ENCODE measurements around the gene SLC7A5. TPM values are rescaled to one million over a fixed set of nuclear protein-coding genes. Genes with fewer than 3 reads are reported as not detected.

SLC7A5 gene
- polyA plus RNA-seq, 1 donor from 2014 or later: 3.9 TPM

DNA sequence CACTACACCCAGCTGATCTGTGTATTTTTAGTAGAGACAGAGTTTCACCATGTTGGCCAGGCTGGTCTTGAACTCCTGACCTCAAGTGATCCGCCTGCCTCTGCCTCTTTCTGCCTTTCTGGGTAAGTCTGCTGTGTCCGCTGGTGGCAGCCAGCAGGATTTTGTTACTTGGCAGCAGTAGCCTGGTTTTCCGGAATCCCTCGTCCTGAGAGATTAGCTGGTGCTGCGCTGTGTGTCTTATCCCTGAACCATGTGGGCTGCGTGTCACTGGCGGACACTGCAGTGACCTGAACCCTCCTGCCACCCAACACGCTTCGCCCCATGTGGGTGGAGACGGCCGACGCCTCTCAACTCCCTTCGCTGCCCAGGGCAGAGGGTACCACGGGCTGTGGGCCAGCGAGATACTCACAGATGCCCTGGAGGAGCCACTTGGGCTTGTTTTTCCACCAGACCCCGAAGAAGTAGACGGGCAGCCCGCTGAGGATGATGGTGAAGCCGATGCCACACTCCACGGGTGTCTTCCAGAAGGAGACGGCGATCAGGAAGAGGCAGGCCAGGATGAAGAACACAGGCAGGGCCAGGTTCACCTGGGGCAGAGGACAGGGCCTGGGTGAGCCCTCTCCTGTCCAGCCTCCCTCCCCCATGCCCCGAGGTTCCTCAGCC, 35.2 kb downstream of the SLC7A5 start:
- no peaks in the 10 kb centered on the region for H3K27me3 ChIP-seq (ENCODE audit: insufficient read depth, low read depth, low read length)
- H3K4me2 ChIP-seq (ENCODE audit: low read length): no peak overlapping the region
- H3K9me2 ChIP-seq (ENCODE audit: insufficient read depth, low read length): no peaks in the 10 kb centered on the region
- TF ChIP-seq, protein P1, sequence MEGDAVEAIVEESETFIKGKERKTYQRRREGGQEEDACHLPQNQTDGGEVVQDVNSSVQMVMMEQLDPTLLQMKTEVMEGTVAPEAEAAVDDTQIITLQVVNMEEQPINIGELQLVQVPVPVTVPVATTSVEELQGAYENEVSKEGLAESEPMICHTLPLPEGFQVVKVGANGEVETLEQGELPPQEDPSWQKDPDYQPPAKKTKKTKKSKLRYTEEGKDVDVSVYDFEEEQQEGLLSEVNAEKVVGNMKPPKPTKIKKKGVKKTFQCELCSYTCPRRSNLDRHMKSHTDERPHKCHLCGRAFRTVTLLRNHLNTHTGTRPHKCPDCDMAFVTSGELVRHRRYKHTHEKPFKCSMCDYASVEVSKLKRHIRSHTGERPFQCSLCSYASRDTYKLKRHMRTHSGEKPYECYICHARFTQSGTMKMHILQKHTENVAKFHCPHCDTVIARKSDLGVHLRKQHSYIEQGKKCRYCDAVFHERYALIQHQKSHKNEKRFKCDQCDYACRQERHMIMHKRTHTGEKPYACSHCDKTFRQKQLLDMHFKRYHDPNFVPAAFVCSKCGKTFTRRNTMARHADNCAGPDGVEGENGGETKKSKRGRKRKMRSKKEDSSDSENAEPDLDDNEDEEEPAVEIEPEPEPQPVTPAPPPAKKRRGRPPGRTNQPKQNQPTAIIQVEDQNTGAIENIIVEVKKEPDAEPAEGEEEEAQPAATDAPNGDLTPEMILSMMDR (IDR thresholded peaks at IDR 0.05; ENCODE audit: poor library complexity, severe bottlenecking): no peak
- no peak for TF ChIP-seq EP300 (conservative IDR thresholded peaks at IDR 0.05; ENCODE audit: poor library complexity, severe bottlenecking)
- no peak for TF ChIP-seq TAF1 (IDR thresholded peaks at IDR 0.05; ENCODE audit: low read depth)
- TF ChIP-seq SMC3 (conservative IDR thresholded peaks at IDR 0.05; ENCODE audit: poor library complexity): no peak
- TF ChIP-seq, protein P2, sequence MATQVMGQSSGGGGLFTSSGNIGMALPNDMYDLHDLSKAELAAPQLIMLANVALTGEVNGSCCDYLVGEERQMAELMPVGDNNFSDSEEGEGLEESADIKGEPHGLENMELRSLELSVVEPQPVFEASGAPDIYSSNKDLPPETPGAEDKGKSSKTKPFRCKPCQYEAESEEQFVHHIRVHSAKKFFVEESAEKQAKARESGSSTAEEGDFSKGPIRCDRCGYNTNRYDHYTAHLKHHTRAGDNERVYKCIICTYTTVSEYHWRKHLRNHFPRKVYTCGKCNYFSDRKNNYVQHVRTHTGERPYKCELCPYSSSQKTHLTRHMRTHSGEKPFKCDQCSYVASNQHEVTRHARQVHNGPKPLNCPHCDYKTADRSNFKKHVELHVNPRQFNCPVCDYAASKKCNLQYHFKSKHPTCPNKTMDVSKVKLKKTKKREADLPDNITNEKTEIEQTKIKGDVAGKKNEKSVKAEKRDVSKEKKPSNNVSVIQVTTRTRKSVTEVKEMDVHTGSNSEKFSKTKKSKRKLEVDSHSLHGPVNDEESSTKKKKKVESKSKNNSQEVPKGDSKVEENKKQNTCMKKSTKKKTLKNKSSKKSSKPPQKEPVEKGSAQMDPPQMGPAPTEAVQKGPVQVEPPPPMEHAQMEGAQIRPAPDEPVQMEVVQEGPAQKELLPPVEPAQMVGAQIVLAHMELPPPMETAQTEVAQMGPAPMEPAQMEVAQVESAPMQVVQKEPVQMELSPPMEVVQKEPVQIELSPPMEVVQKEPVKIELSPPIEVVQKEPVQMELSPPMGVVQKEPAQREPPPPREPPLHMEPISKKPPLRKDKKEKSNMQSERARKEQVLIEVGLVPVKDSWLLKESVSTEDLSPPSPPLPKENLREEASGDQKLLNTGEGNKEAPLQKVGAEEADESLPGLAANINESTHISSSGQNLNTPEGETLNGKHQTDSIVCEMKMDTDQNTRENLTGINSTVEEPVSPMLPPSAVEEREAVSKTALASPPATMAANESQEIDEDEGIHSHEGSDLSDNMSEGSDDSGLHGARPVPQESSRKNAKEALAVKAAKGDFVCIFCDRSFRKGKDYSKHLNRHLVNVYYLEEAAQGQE (IDR thresholded peaks at IDR 0.05; ENCODE audit: borderline replicate concordance): no peak
- TF ChIP-seq POLR2AphosphoS5 (IDR thresholded peaks at IDR 0.05): no peak
- no peak for TF ChIP-seq RAD21 (conservative IDR thresholded peaks at IDR 0.05)
- TF ChIP-seq EZH2 (IDR thresholded peaks at IDR 0.05; ENCODE audit: borderline replicate concordance, insufficient read depth, low read length, poor library complexity, severe bottlenecking): no peak
- no peak for TF ChIP-seq MXI1 (conservative IDR thresholded peaks at IDR 0.05; ENCODE audit: poor library complexity, severe bottlenecking)
- no peak overlapping the region for H3K4me3 ChIP-seq (ENCODE audit: low read length)
- no peaks in the 10 kb centered on the region for H3K79me2 ChIP-seq (replicated peaks; ENCODE audit: insufficient read depth, low read length)
- H3F3A ChIP-seq (ENCODE audit: insufficient read depth, low read length, poor library complexity, severe bottlenecking): no peaks in the 10 kb centered on the region
- H3K9me3 ChIP-seq (ENCODE audit: low read length): no peaks in the 10 kb centered on the region
- no peak overlapping the region for H3K9ac ChIP-seq (ENCODE audit: low read length)
- no peak overlapping the region for H3K27ac ChIP-seq (ENCODE audit: low read length)
- no peak overlapping the region for H2AFZ ChIP-seq (ENCODE audit: low read depth, low read length)
- H4K20me1 ChIP-seq (ENCODE audit: insufficient read depth): no peaks in the 10 kb centered on the region
- H3K36me3 ChIP-seq (ENCODE audit: insufficient read depth, low read length): no peaks in the 10 kb centered on the region

DNA sequence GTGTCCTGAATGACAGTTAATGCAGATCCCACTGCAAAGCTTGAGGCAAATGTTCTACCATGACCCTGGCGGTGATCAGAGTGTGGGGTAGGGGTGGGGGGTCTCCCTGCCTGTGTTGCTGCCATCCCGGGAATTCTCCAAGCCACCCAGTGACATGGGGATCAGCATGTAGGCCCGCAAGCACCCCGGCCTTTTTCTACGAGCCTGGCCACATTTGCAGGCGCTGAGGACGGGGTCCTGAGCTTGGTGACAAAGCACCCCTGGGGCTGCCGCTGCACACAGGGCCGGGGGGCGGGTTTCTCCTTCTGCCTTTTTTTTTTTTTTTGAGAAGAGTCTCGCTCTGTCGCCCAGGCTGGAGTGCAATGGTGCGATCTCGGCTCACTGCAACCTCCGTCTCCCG, 35.8 kb downstream of the SLC7A5 start:
- no peaks in the 10 kb centered on the region for H4K20me1 ChIP-seq (ENCODE audit: insufficient read depth)
- no peak overlapping the region for H3K27ac ChIP-seq (ENCODE audit: low read length)
- H3K27me3 ChIP-seq (ENCODE audit: insufficient read depth, low read depth, low read length): no peaks in the 10 kb centered on the region
- H3K9ac ChIP-seq (ENCODE audit: low read length): no peak overlapping the region
- H3F3A ChIP-seq (ENCODE audit: insufficient read depth, low read length, poor library complexity, severe bottlenecking): no peaks in the 10 kb centered on the region
- H3K36me3 ChIP-seq (ENCODE audit: insufficient read depth, low read length): no peaks in the 10 kb centered on the region
- H3K9me2 ChIP-seq (ENCODE audit: insufficient read depth, low read length): no peaks in the 10 kb centered on the region
- H3K79me2 ChIP-seq (replicated peaks; ENCODE audit: insufficient read depth, low read length): no peaks in the 10 kb centered on the region
- H3K9me3 ChIP-seq (ENCODE audit: low read length): no peaks in the 10 kb centered on the region
- TF ChIP-seq EP300 (conservative IDR thresholded peaks at IDR 0.05; ENCODE audit: poor library complexity, severe bottlenecking) (no peak), EZH2 (IDR thresholded peaks at IDR 0.05; ENCODE audit: borderline replicate concordance, insufficient read depth, low read length, poor library complexity, severe bottlenecking) (no peak), POLR2AphosphoS5 (IDR thresholded peaks at IDR 0.05) (no peak), MXI1 (conservative IDR thresholded peaks at IDR 0.05; ENCODE audit: poor library complexity, severe bottlenecking) (no peak), TAF1 (IDR thresholded peaks at IDR 0.05; ENCODE audit: low read depth) (no peak), SMC3 (conservative IDR thresholded peaks at IDR 0.05; ENCODE audit: poor library complexity) (no peak)
- TF ChIP-seq, protein P2 (IDR thresholded peaks at IDR 0.05; ENCODE audit: borderline replicate concordance): no peak
- TF ChIP-seq, protein P1 (IDR thresholded peaks at IDR 0.05; ENCODE audit: poor library complexity, severe bottlenecking): no peak
- no peak overlapping the region for H3K4me2 ChIP-seq (ENCODE audit: low read length)
- no peak overlapping the region for H3K4me3 ChIP-seq (ENCODE audit: low read length)
- H2AFZ ChIP-seq (ENCODE audit: low read depth, low read length): no peak overlapping the region

Measured in neural cell (in vitro differentiated cells).